Fibroblast of lung (primary cell): ENCODE data around the gene IL12A. TPM values are rescaled to one million over a fixed set of nuclear protein-coding genes. Genes with fewer than 3 reads are reported as not detected.
A peak's percentile ranks its signal among the peaks of the same experiment; 100 is the strongest.

ENCODE experiments used
- DNase-seq, 2 donors: peaks; one replicate each; pipeline versions ENCODE4 v3.0.0 to v3.0.0-alpha.2; 2010; ENCODE audit warnings: low read depth in 2 of 2
- H2AFZ ChIP-seq: 2 replicates; pipeline ENCODE4 v1.5.1; 2012; ENCODE audit warnings: low read length, control low read depth, inconsistent platforms
- H3K27ac ChIP-seq: 2 replicates; pipeline ENCODE4 v1.5.1; 2011; ENCODE audit warnings: low read length, control low read depth; ENCODE audit not compliant: insufficient read depth
- H3K27me3 ChIP-seq: 2 replicates; pipeline ENCODE4 v1.5.1; 2011; ENCODE audit warnings: mild to moderate bottlenecking, low read length; ENCODE audit not compliant: control insufficient read depth, insufficient read depth
- H3K36me3 ChIP-seq: 2 replicates; pipeline ENCODE4 v1.5.1; 2011; ENCODE audit warnings: low read length; ENCODE audit not compliant: control insufficient read depth, insufficient read depth
- H3K4me1 ChIP-seq: 2 replicates; pipeline ENCODE4 v1.5.1; 2011; ENCODE audit warnings: low read length; ENCODE audit not compliant: control insufficient read depth, insufficient read depth; ENCODE audit errors: extremely low read depth
- H3K4me2 ChIP-seq: 2 replicates; pipeline ENCODE4 v1.5.1; 2011; ENCODE audit warnings: low read length, control low read depth; ENCODE audit not compliant: insufficient read depth; ENCODE audit errors: extremely low read depth
- H3K4me3 ChIP-seq, 4 experiments: fragments of 200-600 bp in 1 of 4; sonication (generic) in 1 of 4; replicated peaks in 1 of 4; 2 replicates each; pipeline ENCODE4 v1.5.1; 2011 to 2016; ENCODE audit warnings: low read length in 4 of 4, low read depth in 3 of 4, mild to moderate bottlenecking in 3 of 4, control low read depth in 2 of 4, inconsistent platforms in 1 of 4, mixed read lengths in 1 of 4; ENCODE audit not compliant: insufficient read depth in 1 of 4; ENCODE audit errors: control extremely low read depth in 1 of 4
- H3K79me2 ChIP-seq: 2 replicates; pipeline ENCODE4 v1.5.1; 2012; ENCODE audit warnings: mild to moderate bottlenecking, low read length, inconsistent platforms; ENCODE audit not compliant: control insufficient read depth, insufficient read depth
- H3K9ac ChIP-seq: 2 replicates; pipeline ENCODE4 v1.5.1; 2011; ENCODE audit warnings: mild to moderate bottlenecking, low read length, control low read depth; ENCODE audit not compliant: insufficient read depth
- H3K9me3 ChIP-seq: 2 replicates; pipeline ENCODE4 v1.5.1; 2012; ENCODE audit warnings: low read depth, low read length; ENCODE audit not compliant: control insufficient read depth, insufficient read depth
- H4K20me1 ChIP-seq: 2 replicates; pipeline ENCODE4 v1.5.1; 2011; ENCODE audit warnings: low read length; ENCODE audit not compliant: control insufficient read depth, insufficient read depth; ENCODE audit errors: extremely low read depth
- CTCF ChIP-seq, 2 donors: IDR thresholded peaks in 1 of 2; conservative IDR thresholded peaks in 1 of 2; 1 replicate in 1 of 2; 2 replicates in 1 of 2; pipeline ENCODE4 v1.5.1; 2011 to 2012; ENCODE audit warnings: low read length in 2 of 2, control low read depth in 1 of 2, inconsistent platforms in 1 of 2, low read depth in 1 of 2, mild to moderate bottlenecking in 1 of 2
- EZH2 ChIP-seq: IDR thresholded peaks from 2 replicates; pipeline ENCODE4 v1.5.1; 2012; ENCODE audit warnings: low read length, control low read depth, mild to moderate bottlenecking; ENCODE audit errors: missing control alignments
- polyA plus RNA-seq, 2 donors: library from polyadenylated mRNA; depleted of rRNA in 1 of 2; stranded (reverse) in 1 of 2; unstranded in 1 of 2; fragments of >200 nt; gene quantifications; 2 replicates each; pipeline ENCODE4 v1.2.1, GENCODE V29; 2011 to 2012; ENCODE audit warnings: missing spikeins in 1 of 2
- total RNA-seq: library from RNA; depleted of rRNA; stranded (reverse); fragments of >200 nt; gene quantifications from 2 replicates; pipeline ENCODE4 v1.2.1, GENCODE V29; 2014

IL12A gene
- total and polyA plus RNA-seq, 2 donors (not counting 1 experiment from before 2014, with no cell fraction given) = 5.5 to 72.5 TPM

GRCh38 chr3:159960188-159961148 is 28.2 kb upstream of the IL12A start:
- Histone ChIP-seq H3K9me3 (no peaks in the 10 kb centered on the region), H3K27me3 (no peaks in the 10 kb centered on the region), H3K9ac (no peak overlapping the region), H2AFZ (no peak overlapping the region), H3K4me2 (no peak overlapping the region), H3K36me3 (no peaks in the 10 kb centered on the region), H3K4me1 (peaks cover 5% of the 10 kb centered on the region), H4K20me1 (no peaks in the 10 kb centered on the region), H3K27ac (no peak overlapping the region), H3K4me3 (no peak overlapping the region), H3K79me2 (no peaks in the 10 kb centered on the region)
- TF ChIP-seq EZH2 = no peak
- no peak for TF ChIP-seq CTCF (conservative IDR thresholded peaks at IDR 0.05 in 1 of 2, IDR thresholded peaks at IDR 0.05 in 1 of 2; ENCODE audit: low read depth in 1 of 2, low read length in 2 of 2)
- DNase-seq = no peak

GRCh38 chr3:159964166-159964973 is 24.3 kb upstream of the IL12A start:
- no peaks in the 10 kb centered on the region for H3K9me3 ChIP-seq
- no peaks in the 10 kb centered on the region for H3K36me3 ChIP-seq
- DNase-seq = peak; percentile 81 to 86
- no peak for TF ChIP-seq CTCF (conservative IDR thresholded peaks at IDR 0.05 in 1 of 2, IDR thresholded peaks at IDR 0.05 in 1 of 2; ENCODE audit: low read depth in 1 of 2, low read length in 2 of 2)
- no peak for TF ChIP-seq EZH2
- no peak overlapping the region for H3K4me3 ChIP-seq
- H3K9ac ChIP-seq = no peak overlapping the region
- peaks cover 7% of the 10 kb centered on the region for H3K4me1 ChIP-seq
- peak overlapping the region; percentile 44 for H2AFZ ChIP-seq
- no peaks in the 10 kb centered on the region for H3K79me2 ChIP-seq
- peak overlapping the region; percentile 41 for H3K4me2 ChIP-seq
- H3K27me3 ChIP-seq = no peaks in the 10 kb centered on the region
- H3K27ac ChIP-seq = peak overlapping the region; percentile 55
- H4K20me1 ChIP-seq = no peaks in the 10 kb centered on the region

- no peaks in the 10 kb centered on the region for H3K79me2 ChIP-seq
- H2AFZ ChIP-seq = no peak overlapping the region
- peaks cover 2% of the 10 kb centered on the region for H3K4me1 ChIP-seq
- no peak for DNase-seq
- H3K36me3 ChIP-seq = no peaks in the 10 kb centered on the region
- H3K27me3 ChIP-seq = no peaks in the 10 kb centered on the region
- no peak overlapping the region for H3K4me3 ChIP-seq
- TF ChIP-seq EZH2 = no peak
- TF ChIP-seq CTCF (conservative IDR thresholded peaks at IDR 0.05 in 1 of 2, IDR thresholded peaks at IDR 0.05 in 1 of 2; ENCODE audit: low read depth in 1 of 2, low read length in 2 of 2) = no peak
- H3K9ac ChIP-seq = no peak overlapping the region
- no peaks in the 10 kb centered on the region for H4K20me1 ChIP-seq
- no peak overlapping the region for H3K4me2 ChIP-seq
- H3K27ac ChIP-seq = no peak overlapping the region
- no peaks in the 10 kb centered on the region for H3K9me3 ChIP-seq
Measured at GRCh38 chr3:159971311-159971710, 17.3 kb upstream of the IL12A start.
